Mucosa of gallbladder (tissue), 1 donor: Measurements from ENCODE around the gene UTP14A. TPM values are rescaled to one million over a fixed set of nuclear protein-coding genes. Genes with fewer than 3 reads are reported as not detected.

Experiments used
- DNase-seq: peaks from one replicate; pipeline ENCODE4 v3.0.0-alpha.2; 2020; ENCODE audit warnings: low spot score
- total RNA-seq: library from RNA; stranded (reverse); gene quantifications from one replicate; pipeline ENCODE4 v1.2.1, GENCODE V29; 2021
- donor health status: DM: no; HTN: no; CAD: no.

Gene UTP14A
- total RNA-seq, 1 donor from 2014 or later: 15.0 TPM

DNA sequence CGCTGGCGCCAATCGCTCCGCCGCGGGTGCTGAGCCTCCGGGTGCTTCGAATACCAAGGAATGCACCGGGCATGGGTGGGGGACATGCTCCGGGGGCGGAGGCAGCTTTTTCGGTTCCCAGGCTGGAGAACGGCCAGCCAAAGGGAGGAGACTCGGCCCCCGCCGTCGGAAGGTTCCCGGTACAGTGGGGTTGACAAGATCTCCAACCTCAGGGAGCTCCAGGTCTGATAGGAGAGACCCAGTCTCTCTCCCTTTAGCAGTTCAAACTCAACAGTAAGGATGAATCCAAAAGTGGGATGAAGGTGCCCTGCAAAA is 47.3 kb downstream of the UTP14A start:
- DNase-seq: no peak

- no peak for DNase-seq
These were observed 47.9 kb downstream of the UTP14A start for GRCh38 chrX:129953881-129954280.

GRCh38 chrX:129954804-129955203 is 48.8 kb downstream of the UTP14A start:
- DNase-seq: no peak

GRCh38 chrX:129955682-129956081 is 49.7 kb downstream of the UTP14A start:
- no peak for DNase-seq

- no peak for DNase-seq
These were observed 50.2 kb downstream of the UTP14A start for GRCh38 chrX:129956145-129956544.

DNA sequence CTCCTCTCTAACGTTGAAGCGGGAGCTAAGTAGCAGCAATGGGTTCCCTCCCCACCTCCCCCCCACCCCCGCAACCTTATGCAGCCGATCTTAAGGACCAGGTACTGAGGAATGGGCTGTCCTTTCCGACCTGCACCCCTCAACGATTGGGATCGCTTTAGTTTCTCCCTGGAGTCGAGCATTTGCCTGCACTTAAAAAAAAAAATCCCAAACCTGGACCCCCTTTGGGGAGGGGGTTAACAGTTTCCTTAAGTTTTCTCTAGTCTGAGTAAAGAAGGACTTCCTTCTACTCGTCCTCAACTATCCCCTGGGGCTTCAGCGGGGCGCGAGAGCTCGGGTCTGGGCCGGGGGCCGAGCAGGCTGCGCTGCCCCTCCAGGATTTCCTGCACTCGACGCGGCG is 50.8 kb downstream of the UTP14A start:
- no peak for DNase-seq

DNA sequence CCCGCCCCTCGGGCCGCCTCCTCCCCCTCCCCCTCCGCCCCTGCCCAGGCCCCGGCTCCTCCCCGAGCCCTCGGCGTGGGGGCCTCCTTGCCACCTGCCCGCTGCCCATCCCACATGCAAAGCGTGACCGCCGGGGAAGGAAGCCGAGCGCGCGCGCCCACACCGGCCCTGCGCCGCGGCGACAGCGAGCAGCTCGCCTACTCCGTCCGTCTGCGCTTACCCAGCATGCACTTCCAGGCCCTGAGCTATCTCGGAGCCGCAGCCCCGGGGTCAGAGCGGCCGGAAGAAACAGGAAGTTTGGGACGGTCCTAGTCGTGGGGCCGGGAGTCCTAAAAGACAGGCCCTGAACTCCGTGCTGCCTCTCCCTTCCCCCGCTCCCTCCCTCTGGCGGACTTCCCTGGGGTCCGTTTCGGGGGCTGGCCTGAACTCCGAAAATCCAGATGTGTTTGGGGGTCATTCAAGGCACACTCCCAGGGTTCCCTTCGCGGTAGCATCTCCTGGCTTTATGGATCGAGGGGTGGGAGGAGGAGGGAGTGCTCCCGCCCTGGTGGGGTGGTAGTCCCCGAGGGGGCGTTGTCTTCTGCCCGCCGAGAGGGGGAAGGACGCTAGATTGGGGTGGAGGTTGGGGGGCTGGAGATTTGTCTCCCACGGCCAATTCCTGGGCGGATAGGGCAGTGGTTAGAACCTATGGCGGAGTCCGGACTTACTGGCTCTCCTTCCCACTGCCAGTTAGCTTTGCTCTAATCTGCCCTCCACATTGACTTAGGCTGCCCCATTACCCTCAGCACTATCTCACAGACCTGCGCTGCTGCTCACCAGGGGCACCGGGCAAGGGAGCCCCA is 51.5 kb downstream of the UTP14A start:
- peak; percentile 58 for DNase-seq

DNA sequence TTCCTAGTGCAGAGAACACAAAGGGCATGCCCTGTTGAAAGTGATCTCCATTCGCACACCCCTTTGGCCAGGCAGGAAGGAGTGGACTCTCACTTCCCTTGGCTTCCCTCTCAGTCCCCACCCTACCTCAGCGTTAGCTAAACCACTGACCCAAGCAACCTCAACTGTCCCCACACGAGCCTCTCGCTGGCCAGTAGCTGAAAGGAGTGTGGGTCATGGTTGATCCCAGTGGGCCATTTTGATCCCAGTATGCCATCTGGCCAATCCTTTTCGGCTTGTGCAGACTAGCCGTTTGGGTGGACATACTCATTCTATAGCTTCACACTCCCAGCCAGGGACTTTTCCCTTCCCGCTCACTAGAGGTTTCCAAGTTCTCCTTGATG is 52.1 kb downstream of the UTP14A start:
- DNase-seq: no peak

GRCh38 chrX:129958814-129959492 is 53.0 kb downstream of the UTP14A start:
- DNase-seq: no peak

GRCh38 chrX:129959493-129959832 is 53.5 kb downstream of the UTP14A start:
- no peak for DNase-seq

DNA sequence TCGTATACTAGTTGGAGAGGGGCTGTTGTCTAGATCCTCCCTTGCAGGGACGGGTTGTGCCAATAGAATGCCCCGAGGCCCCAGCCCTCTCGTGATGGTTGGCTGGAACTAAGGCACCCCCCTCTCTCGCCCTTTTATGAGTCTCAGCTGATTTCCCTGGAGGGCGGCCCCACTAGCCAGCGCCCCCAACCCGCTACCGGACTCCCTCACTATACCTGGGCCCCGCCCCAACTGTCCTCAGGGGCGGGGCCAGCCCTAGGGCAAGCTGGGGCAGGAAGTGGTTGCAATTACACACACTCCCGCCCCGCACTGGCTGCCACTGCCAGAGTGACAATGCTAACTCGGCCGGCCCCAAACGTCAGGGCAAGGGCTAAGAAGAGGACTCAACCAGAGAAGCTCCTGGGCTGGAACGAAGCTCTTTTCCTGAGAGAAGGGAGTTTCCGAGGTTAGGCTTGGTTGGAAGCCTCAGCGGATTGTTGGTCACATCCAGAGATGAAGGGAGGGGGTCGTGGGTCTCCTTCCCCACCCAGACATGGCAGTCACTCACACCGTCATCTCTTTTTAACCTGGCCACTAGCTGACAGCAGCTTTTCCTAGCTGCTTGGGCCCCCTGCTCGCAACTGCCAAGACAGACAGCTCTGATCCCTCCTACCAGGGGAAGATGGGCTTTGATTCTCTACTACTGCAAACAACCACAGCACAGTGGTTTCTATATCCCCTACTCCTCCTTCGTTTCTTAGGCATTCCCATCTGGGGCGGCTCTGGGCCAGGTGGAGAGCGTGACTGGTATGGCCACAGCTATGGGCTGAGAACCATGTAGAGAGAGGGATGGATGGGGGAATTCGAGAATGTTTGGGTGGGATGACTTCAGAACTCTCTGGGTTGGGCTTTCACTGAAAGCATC is 55.5 kb downstream of the UTP14A start:
- DNase-seq: peak; percentile 55

- no peak for DNase-seq
These were observed 57.8 kb downstream of the UTP14A start for GRCh38 chrX:129963729-129964128.

- DNase-seq: no peak
These were observed 59.2 kb downstream of the UTP14A start for GRCh38 chrX:129965166-129965565.

- DNase-seq: no peak
These were observed 63.0 kb downstream of the UTP14A start for GRCh38 chrX:129968968-129969367.

DNA sequence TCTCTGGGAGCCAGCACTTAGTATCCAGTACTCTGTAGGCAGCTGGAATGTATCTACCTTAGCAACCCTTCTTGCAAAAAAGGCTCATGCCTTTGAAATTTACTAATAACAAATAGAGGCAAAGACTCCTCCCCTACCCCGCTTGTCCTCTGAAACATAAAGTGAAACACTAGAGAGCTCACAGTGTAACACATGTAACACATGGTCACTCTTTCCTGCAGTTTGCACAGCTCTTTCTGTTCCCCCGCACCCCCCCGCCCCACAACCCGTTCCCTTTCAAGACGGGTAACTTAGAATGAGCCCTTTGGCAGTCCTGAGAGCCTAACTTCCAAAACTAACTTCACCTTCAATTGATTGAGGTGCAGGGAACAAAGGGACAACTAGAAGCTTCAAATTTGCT is 70.5 kb downstream of the UTP14A start:
- no peak for DNase-seq

Other genes with a start within 250 kb of the UTP14A start
- 2.0 TPM for gene XPNPEP2, start 167.2 kb upstream of the UTP14A start, total RNA-seq
- gene SASH3, start 126.2 kb upstream of the UTP14A start, total RNA-seq: 13.6 TPM
- 32.9 TPM for gene ZDHHC9, start 62.3 kb upstream of the UTP14A start, total RNA-seq
- gene BCORL1, start 76.5 kb downstream of the UTP14A start, total RNA-seq: 12.4 TPM
- 12.5 TPM for gene ELF4, start 204.3 kb downstream of the UTP14A start, total RNA-seq